GM23338 (cell line): ENCODE results near the gene ARL2BP. TPM values are rescaled to one million over a fixed set of nuclear protein-coding genes. Genes with fewer than 3 reads are reported as not detected.

ENCODE experiments used
- ATAC-seq: fragments of 200-7000 bp; cut with Tn5 transposase; 3 replicates; pipeline ENCODE4 v1.9.1; 2020
- DNase-seq: peaks from one replicate; pipeline ENCODE4 v3.0.0-alpha.2; 2015; ENCODE audit warnings: low spot score
- H2AFZ ChIP-seq: fragments of 200-600 bp; sonication (generic); 2 replicates; pipeline ENCODE4 v1.8.0; 2016; ENCODE audit warnings: antibody characterized with exemption, mild to moderate bottlenecking, moderate library complexity
- H3F3A ChIP-seq: fragments of 200-600 bp; sonication (generic); replicated peaks from 2 replicates; pipeline ENCODE4 v1.8.0; 2017; ENCODE audit warnings: antibody characterized with exemption, mixed run types, low read depth
- H3K27ac ChIP-seq: fragments of 200-600 bp; sonication (generic); 2 replicates; pipeline ENCODE4 v1.6.1; 2016; ENCODE audit warnings: low read depth
- H3K27me3 ChIP-seq: fragments of 200-600 bp; sonication (generic); 2 replicates; pipeline ENCODE4 v1.8.0; 2016; ENCODE audit warnings: mild to moderate bottlenecking, mixed run types, moderate library complexity; ENCODE audit not compliant: insufficient read depth
- H3K36me3 ChIP-seq: fragments of 200-600 bp; sonication (generic); 2 replicates; pipeline ENCODE4 v1.8.0; 2016; ENCODE audit warnings: mild to moderate bottlenecking; ENCODE audit not compliant: insufficient read depth
- H3K4me1 ChIP-seq: fragments of 200-600 bp; sonication (generic); 2 replicates; pipeline ENCODE4 v1.8.0; 2016; ENCODE audit warnings: mild to moderate bottlenecking, moderate library complexity; ENCODE audit not compliant: insufficient read depth
- H3K4me2 ChIP-seq: fragments of 200-600 bp; sonication (generic); 2 replicates; pipeline ENCODE4 v1.7.1; 2017; ENCODE audit warnings: mixed run types
- H3K4me3 ChIP-seq: fragments of 200-600 bp; sonication (generic); 2 replicates; pipeline ENCODE4 v1.6.1; 2016; ENCODE audit warnings: mixed run types
- H3K79me2 ChIP-seq: fragments of 200-600 bp; sonication (generic); replicated peaks from 2 replicates; pipeline ENCODE4 v1.8.0; 2017; ENCODE audit warnings: mild to moderate bottlenecking; ENCODE audit not compliant: insufficient read depth
- H3K9me2 ChIP-seq: fragments of 200-600 bp; sonication (generic); 2 replicates; pipeline ENCODE4 v1.8.0; 2017; ENCODE audit not compliant: insufficient read depth
- H4K20me1 ChIP-seq: fragments of 200-600 bp; sonication (generic); replicated peaks from 2 replicates; pipeline ENCODE4 v1.8.0; 2017; ENCODE audit warnings: mild to moderate bottlenecking; ENCODE audit not compliant: insufficient read depth
- H3K27ac Mint-ChIP-seq: 2 replicates; pipeline ENCODE4 v1.8.0; 2020; ENCODE audit warnings: inconsistent platforms, mild to moderate bottlenecking, moderate library complexity, mixed read lengths
- H3K27me3 Mint-ChIP-seq: 3 replicates; pipeline ENCODE4 v1.8.0; 2022; ENCODE audit warnings: low read depth, mild to moderate bottlenecking, moderate library complexity, mixed read lengths, inconsistent platforms; ENCODE audit not compliant: insufficient read depth, poor library complexity
- H3K36me3 Mint-ChIP-seq: 3 replicates; pipeline ENCODE4 v1.8.0; 2021; ENCODE audit warnings: low read depth, mild to moderate bottlenecking, inconsistent platforms, moderate library complexity, mixed read lengths
- H3K4me1 Mint-ChIP-seq: 3 replicates; pipeline ENCODE4 v1.8.0; 2020; ENCODE audit warnings: mild to moderate bottlenecking, inconsistent platforms, mixed read lengths
- H3K4me3 Mint-ChIP-seq: 3 replicates; pipeline ENCODE4 v1.8.0; 2021; ENCODE audit warnings: moderate library complexity, mild to moderate bottlenecking, inconsistent platforms, mixed read lengths
- H3K9me3 Mint-ChIP-seq: 3 replicates; pipeline ENCODE4 v1.8.0; 2020; ENCODE audit warnings: moderate library complexity, mild to moderate bottlenecking, inconsistent platforms, mixed read lengths
- CREB1 ChIP-seq: fragments of 250-450 bp; sonication (Bioruptor Pico); IDR thresholded peaks from 2 replicates; pipeline ENCODE4 v1.5.0; 2020; ENCODE audit warnings: low read depth, mild to moderate bottlenecking, moderate library complexity
- ETS1 ChIP-seq: IDR thresholded peaks from 2 replicates; pipeline ENCODE4 v1.6.1; 2016; ENCODE audit warnings: antibody characterized with exemption
- EZH2 ChIP-seq: fragments of 200-600 bp; sonication (generic); IDR thresholded peaks from one replicate; pipeline ENCODE4 v1.8.0; 2017; ENCODE audit warnings: antibody characterized with exemption, mild to moderate bottlenecking, low read depth; ENCODE audit not compliant: unreplicated experiment
- EZH2phosphoT487 ChIP-seq: fragments of 200-600 bp; sonication (generic); IDR thresholded peaks from one replicate; pipeline ENCODE4 v1.8.1; 2018; ENCODE audit warnings: antibody characterized with exemption; ENCODE audit not compliant: unreplicated experiment
- JUNB ChIP-seq: IDR thresholded peaks from one replicate; pipeline ENCODE4 v1.6.1; 2016; ENCODE audit warnings: antibody characterized with exemption; ENCODE audit not compliant: unreplicated experiment
- NANOG ChIP-seq: IDR thresholded peaks from 2 replicates; pipeline ENCODE4 v1.6.1; 2016; ENCODE audit warnings: antibody characterized with exemption, borderline replicate concordance
- POLR2AphosphoS5 ChIP-seq: IDR thresholded peaks from 2 replicates; pipeline ENCODE4 v1.6.1; 2016; ENCODE audit warnings: antibody characterized with exemption, low read depth
- REST ChIP-seq: IDR thresholded peaks from one replicate; pipeline ENCODE4 v1.6.1; 2018; ENCODE audit warnings: antibody characterized with exemption; ENCODE audit not compliant: unreplicated experiment
- STAT1 ChIP-seq: IDR thresholded peaks from one replicate; pipeline ENCODE4 v1.6.1; 2016; ENCODE audit warnings: antibody characterized with exemption; ENCODE audit not compliant: unreplicated experiment
- ZNF114 ChIP-seq: fragments of 250-450 bp; sonication (Bioruptor Pico); IDR thresholded peaks from 2 replicates; pipeline ENCODE4 v1.5.0; 2020; ENCODE audit warnings: mild to moderate bottlenecking, moderate library complexity
- ZNF331 ChIP-seq: fragments of 250-450 bp; sonication (Bioruptor Pico); IDR thresholded peaks from 2 replicates; pipeline ENCODE4 v1.5.0; 2020; ENCODE audit warnings: low read depth, mild to moderate bottlenecking, moderate library complexity
- ZNF462 ChIP-seq: fragments of 250-450 bp; sonication (Bioruptor Pico); IDR thresholded peaks from 2 replicates; pipeline ENCODE4 v1.5.0; 2020; ENCODE audit warnings: mild to moderate bottlenecking, moderate library complexity
- polyA plus RNA-seq: library from polyadenylated mRNA; unstranded; fragments of >200 nt; fragmentation: Nextera tagmentation; extraction: Ambion mirVana; gene quantifications from 2 replicates; pipeline ENCODE4 v1.2.1, GENCODE V29; 2016
- total RNA-seq: library from RNA; depleted of rRNA; stranded (reverse); fragments of >200 nt; shearing (Covaris generic); gene quantifications from 2 replicates; pipeline ENCODE4 v1.2.3, GENCODE V29; 2014

ARL2BP gene
- total and polyA plus RNA-seq, 2 experiments from 2014 or later = 10.3 to 13.4 TPM

- Histone ChIP-seq H4K20me1 (no peaks in the 10 kb centered on the region), H3K4me2 (no peak overlapping the region), H3K27ac (no peak overlapping the region), H3K79me2 (no peaks in the 10 kb centered on the region), H3K4me3 (no peak overlapping the region), H3K9me2 (no peaks in the 10 kb centered on the region), H3K36me3 (no peaks in the 10 kb centered on the region; the same call in 1 of the 2 replicates), H3F3A (no peaks in the 10 kb centered on the region), H2AFZ (no peak overlapping the region), H3K4me1 (no peaks in the 10 kb centered on the region), H3K27me3 (no peaks in the 10 kb centered on the region)
- H3K4me3 Mint-ChIP-seq = no peak overlapping the region
- H3K9me3 Mint-ChIP-seq = 0 out of 3 replicates have a peak, but pooled peaks cover 5% of the 10 kb centered on the region
- ATAC-seq = no peak
- H3K27me3 Mint-ChIP-seq = peaks cover 11% of the 10 kb centered on the region
- no peaks in the 10 kb centered on the region for H3K4me1 Mint-ChIP-seq
- no peak overlapping the region for H3K27ac Mint-ChIP-seq
- H3K36me3 Mint-ChIP-seq = peaks cover 17% of the 10 kb centered on the region
- no peak for TF ChIP-seq ETS1
- no peak for TF ChIP-seq EZH2
- TF ChIP-seq CREB1 (CRISPR knock-in tag) = no peak
- no peak for TF ChIP-seq ZNF331
- TF ChIP-seq EZH2phosphoT487 = no peak
- TF ChIP-seq ZNF114 (CRISPR knock-in tag) = no peak
- TF ChIP-seq JUNB = no peak
- no peak for TF ChIP-seq NANOG
- TF ChIP-seq POLR2AphosphoS5 = no peak
- no peak for TF ChIP-seq ZNF462 (CRISPR knock-in tag)
- no peak for TF ChIP-seq STAT1
- TF ChIP-seq REST = no peak
- no peak for DNase-seq
Measured at GRCh38 chr16:57253466-57253865, 8.4 kb downstream of the ARL2BP start.
